GM12801 (cell line): ENCODE data around the gene GTF2H2.
"Not testable (repeated sequence)": the region's sequence is repeated elsewhere in the genome, so short reads cannot be mapped to it uniquely, and the experiment has no call there.

Experiments used
- TF ChIP-seq, protein P1 (sequence below): IDR thresholded peaks from one replicate; pipeline ENCODE4 v1.5.1; 2011; ENCODE audit warnings: control low read depth; ENCODE audit not compliant: insufficient read length; ENCODE audit errors: extremely low read depth

Gene GTF2H2

DNA sequence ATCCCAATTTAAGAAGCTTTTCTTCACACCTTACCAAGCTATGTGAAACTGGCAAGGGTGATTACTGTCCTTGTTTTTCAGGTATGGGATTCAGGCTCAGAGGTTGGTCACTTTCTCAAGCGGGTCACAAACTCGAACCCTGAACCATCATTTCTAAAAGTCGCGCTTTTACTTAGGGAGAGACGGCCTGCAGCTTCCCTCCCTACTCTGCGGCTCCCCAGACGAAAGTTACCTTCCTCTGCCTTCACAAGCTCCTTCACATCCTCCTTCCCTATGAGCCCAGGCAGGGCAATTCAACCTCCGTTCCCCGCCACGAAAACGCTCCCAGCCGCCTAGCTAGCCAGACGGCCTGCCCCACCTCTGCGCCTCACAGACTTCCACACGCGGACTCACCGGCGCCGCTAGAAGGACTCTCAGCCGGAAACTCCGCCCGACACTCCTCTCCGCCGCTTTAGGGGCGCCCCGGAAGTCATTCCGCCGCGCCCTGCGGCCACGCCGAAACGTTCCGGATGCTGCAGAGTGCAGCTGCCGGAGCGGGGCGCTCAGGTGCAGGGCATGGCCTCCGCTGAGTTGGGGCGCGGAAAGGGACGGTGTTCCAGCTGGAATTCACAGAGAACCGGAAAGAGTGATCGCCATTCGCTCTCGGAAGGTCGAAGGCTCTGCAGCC is at the start of gene GTF2H2:
TSS of gene GTF2H2 (minus strand) at position 415 of the 667 bp plus-strand sequence. CDS start 4,913 bp downstream, outside the sequence.
- TF ChIP-seq, protein P1, sequence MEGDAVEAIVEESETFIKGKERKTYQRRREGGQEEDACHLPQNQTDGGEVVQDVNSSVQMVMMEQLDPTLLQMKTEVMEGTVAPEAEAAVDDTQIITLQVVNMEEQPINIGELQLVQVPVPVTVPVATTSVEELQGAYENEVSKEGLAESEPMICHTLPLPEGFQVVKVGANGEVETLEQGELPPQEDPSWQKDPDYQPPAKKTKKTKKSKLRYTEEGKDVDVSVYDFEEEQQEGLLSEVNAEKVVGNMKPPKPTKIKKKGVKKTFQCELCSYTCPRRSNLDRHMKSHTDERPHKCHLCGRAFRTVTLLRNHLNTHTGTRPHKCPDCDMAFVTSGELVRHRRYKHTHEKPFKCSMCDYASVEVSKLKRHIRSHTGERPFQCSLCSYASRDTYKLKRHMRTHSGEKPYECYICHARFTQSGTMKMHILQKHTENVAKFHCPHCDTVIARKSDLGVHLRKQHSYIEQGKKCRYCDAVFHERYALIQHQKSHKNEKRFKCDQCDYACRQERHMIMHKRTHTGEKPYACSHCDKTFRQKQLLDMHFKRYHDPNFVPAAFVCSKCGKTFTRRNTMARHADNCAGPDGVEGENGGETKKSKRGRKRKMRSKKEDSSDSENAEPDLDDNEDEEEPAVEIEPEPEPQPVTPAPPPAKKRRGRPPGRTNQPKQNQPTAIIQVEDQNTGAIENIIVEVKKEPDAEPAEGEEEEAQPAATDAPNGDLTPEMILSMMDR, result not testable (repeated sequence)

DNA sequence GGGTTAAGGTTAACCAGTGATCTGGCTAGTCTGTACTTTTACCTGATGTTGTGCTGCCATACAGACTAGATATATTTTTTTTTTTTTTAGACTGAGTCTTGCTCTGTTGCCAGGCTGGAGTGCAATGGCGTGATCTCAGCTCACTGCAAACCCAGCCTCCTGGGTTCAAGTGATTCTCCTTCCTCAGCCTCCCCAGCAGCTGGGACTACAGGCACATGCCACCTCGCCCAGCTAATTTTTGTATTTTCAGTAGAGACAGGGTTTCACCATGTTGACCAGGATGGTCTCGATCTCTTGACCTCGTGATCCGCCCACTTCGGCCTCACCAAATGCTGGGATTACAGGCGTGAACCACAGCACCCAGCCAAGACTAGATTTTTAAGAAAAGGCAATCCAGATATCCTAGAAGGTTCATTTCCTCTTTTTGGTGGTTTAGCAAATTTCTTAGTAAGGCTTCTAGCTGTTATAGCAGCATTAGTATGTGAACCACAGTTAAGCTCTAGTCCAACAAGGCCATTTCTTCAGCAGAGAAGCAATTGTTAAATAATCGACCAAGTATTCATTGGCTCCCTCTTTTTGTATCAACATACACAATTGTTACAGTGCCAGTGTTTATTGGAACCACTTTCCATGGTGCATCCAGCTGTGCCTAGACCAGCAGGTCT is 42.1 kb downstream of the GTF2H2 start, which contains the start of gene NAIP:
TSS of gene NAIP (minus strand) at position 51 of the 665 bp plus-strand sequence. CDS start 12,424 bp downstream, outside the sequence.
- TF ChIP-seq, protein P1, result not testable (repeated sequence)

DNA sequence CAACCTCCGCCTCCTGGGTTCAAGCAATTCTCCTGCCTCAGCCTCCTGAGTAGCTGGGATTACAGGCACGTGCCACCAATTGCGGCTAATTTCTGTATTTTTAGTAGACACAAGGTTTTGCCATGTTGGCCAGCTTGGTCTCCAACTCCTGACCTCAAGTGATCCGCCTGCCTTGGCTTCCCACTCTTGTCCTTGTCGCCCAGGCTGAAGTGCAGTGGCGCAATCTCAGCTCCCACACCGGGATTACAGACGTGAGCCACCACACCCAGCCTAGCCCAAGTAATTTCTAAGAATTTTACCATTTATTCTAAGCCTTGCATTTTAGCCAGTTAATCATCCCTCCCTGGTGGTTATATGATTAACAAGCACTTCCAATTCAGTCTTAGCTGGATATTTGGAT is 53.3 kb downstream of the GTF2H2 start:
- TF ChIP-seq, protein P1, result no peak

DNA sequence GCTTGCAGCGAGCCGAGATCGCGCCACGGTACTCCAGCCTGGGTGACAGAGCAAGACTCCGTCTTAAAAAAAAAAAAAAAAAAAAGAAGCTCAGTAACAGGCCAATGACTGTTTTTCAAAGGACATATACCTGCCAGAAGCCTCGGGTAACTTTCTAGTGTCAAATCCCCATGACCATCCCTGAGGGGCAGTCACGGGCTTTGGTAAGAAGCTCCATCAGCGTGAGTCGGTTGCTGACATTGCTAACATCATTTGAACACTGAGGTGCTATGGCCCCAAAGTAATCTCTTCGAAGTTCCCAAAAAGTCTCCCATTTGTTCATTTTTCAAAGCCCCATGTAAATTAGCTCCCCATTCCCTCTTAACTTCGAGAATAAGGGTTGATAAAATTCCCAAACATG is 53.9 kb downstream of the GTF2H2 start:
- TF ChIP-seq, protein P1, result no peak

DNA sequence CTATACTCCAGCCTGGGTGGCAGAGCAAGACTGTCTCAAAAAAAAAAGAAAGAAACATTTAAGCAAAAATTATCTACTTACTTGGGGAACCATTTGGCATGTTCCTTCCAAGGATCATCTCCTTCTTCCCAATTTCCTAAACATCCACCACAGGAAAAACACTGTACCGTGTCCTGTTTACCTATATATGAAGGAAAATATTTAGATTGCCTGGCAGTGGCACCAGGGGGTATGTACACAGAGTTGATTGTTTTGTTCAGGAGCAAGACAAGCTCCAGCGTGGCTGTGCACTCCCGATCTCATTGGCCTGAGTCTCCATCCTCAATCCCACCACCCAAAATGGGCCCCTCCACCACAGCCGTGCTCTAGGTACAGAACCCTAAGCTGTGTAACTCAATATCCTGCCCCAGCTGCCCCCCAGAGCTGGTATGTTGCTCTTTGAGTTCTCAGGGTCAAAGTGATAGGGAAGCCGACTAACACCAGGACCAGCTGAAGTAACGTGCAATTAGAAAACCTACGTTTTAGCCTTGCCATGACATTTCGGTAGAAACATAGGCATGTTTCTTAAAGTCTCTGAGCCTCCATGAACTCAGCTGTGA is 56.2 kb downstream of the GTF2H2 start:
- TF ChIP-seq, protein P1, result no peak
